ENCODE results near the gene FEZF1.

- no peak for TF ChIP-seq CTCF (IDR thresholded peaks at IDR 0.05; ENCODE audit: low read length)
- TF ChIP-seq EZH2 (IDR thresholded peaks at IDR 0.05; ENCODE audit: borderline replicate concordance, low read length): no peak
Measured at GRCh38 chr7:122291189-122291588, 13.4 kb downstream of the FEZF1 start.

Measured in OCI-LY1 (cell line).